ENCODE data around the gene EEF1A2.
"Not testable (repeated sequence)": the region's sequence is repeated elsewhere in the genome, so short reads cannot be mapped to it uniquely, and the experiment has no call there.

The EEF1A2 gene

GRCh38 chr20:63484651-63485403, 14.1 kb downstream of the EEF1A2 start:
- DNase-seq (ENCODE audit: low read depth, low spot score): no peak
- Histone ChIP-seq H3K36me3 (ENCODE audit: insufficient read depth, low read length) (no peaks in the 10 kb centered on the region), H3K4me3 (no peak overlapping the region), H3K9me3 (ENCODE audit: low read depth, low read length) (no peaks in the 10 kb centered on the region), H3K27ac (no peak overlapping the region), H3K9ac (ENCODE audit: insufficient read length) (no peak overlapping the region)
- TF ChIP-seq POLR2AphosphoS5 (IDR thresholded peaks at IDR 0.05; ENCODE audit: borderline replicate concordance, low read depth, low read length) (no peak), EZH2 (IDR thresholded peaks at IDR 0.05) (no peak), FOXP2 (optimal IDR thresholded peaks at IDR 0.05; ENCODE audit: control extremely low read depth, extremely low read length, insufficient read depth) (no peak)

GRCh38 chr20:63484236-63484635, 14.6 kb downstream of the EEF1A2 start:
- H3K27ac ChIP-seq: no peak overlapping the region
- H3K36me3 ChIP-seq (ENCODE audit: insufficient read depth, low read length): no peaks in the 10 kb centered on the region
- no peaks in the 10 kb centered on the region for H3K9me3 ChIP-seq (ENCODE audit: low read depth, low read length)
- DNase-seq (ENCODE audit: low read depth, low spot score): no peak
- TF ChIP-seq FOXP2 (optimal IDR thresholded peaks at IDR 0.05; ENCODE audit: control extremely low read depth, extremely low read length, insufficient read depth) (no peak), EZH2 (IDR thresholded peaks at IDR 0.05) (no peak), POLR2AphosphoS5 (IDR thresholded peaks at IDR 0.05; ENCODE audit: borderline replicate concordance, low read depth, low read length) (no peak)
- H3K9ac ChIP-seq (ENCODE audit: insufficient read length): no peak overlapping the region
- no peak overlapping the region for H3K4me3 ChIP-seq

DNA sequence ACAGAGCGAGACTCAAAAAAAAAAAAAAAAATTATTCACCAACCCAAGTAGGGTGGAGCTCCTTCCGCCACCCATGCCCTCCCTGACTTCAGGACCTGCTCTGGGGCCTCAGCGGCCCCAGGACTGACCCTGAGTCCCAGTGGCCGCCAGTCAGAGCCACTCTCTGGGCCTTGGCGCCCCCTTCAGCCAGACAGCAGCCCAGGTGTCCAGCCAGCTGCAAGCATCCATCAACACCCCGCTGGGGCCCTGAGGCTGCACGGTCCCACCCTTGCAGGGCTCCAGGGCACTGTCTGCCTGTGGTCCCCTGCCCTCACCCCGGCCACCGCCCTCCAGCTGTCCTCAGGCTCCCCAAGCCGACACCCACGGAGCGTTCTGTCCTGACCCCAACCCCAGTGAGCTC, 15.0 kb downstream of the EEF1A2 start:
- H3K9me3 ChIP-seq (ENCODE audit: low read depth, low read length): no peaks in the 10 kb centered on the region
- H3K4me3 ChIP-seq: no peak overlapping the region
- no peak for TF ChIP-seq FOXP2 (optimal IDR thresholded peaks at IDR 0.05; ENCODE audit: control extremely low read depth, extremely low read length, insufficient read depth)
- no peak for TF ChIP-seq EZH2 (IDR thresholded peaks at IDR 0.05)
- no peak for TF ChIP-seq POLR2AphosphoS5 (IDR thresholded peaks at IDR 0.05; ENCODE audit: borderline replicate concordance, low read depth, low read length)
- no peak for DNase-seq (ENCODE audit: low read depth, low spot score)
- H3K36me3 ChIP-seq (ENCODE audit: insufficient read depth, low read length): no peaks in the 10 kb centered on the region
- no peak overlapping the region for H3K27ac ChIP-seq
- no peak overlapping the region for H3K9ac ChIP-seq (ENCODE audit: insufficient read length)

GRCh38 chr20:63482021-63482587, 16.8 kb downstream of the EEF1A2 start:
- TF ChIP-seq FOXP2 (optimal IDR thresholded peaks at IDR 0.05; ENCODE audit: control extremely low read depth, extremely low read length, insufficient read depth): no peak
- no peak for TF ChIP-seq EZH2 (IDR thresholded peaks at IDR 0.05)
- no peak for TF ChIP-seq POLR2AphosphoS5 (IDR thresholded peaks at IDR 0.05; ENCODE audit: borderline replicate concordance, low read depth, low read length)
- no peak overlapping the region for H3K9ac ChIP-seq (ENCODE audit: insufficient read length)
- DNase-seq (ENCODE audit: low read depth, low spot score): no peak

DNA sequence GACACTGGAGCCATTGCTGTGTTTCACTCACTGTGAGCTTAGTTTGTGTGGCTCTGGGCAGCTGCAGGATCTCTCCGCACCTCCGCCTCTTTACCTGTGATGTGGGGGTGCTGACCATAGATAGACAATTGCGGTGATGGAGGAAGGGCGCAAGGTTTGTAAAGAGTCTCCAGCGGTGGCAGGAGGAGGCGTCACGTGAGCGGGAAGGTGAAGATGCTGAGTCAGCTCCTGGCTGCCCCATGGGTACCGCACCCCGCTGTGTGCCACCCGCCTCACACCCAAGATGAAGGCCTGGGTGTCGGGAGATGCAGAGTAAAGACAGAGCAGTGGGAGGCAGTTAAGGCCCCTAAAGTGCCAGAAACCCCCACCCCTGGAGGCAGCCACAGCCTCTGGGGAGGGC, 17.4 kb downstream of the EEF1A2 start:
- Histone ChIP-seq H3K9ac (ENCODE audit: insufficient read length) (no peak overlapping the region), H3K4me3 (no peak overlapping the region), H3K27ac (no peak overlapping the region), H3K36me3 (ENCODE audit: insufficient read depth, low read length) (no peaks in the 10 kb centered on the region), H3K9me3 (ENCODE audit: low read depth, low read length) (no peaks in the 10 kb centered on the region)
- DNase-seq (ENCODE audit: low read depth, low spot score): no peak
- TF ChIP-seq POLR2AphosphoS5 (IDR thresholded peaks at IDR 0.05; ENCODE audit: borderline replicate concordance, low read depth, low read length) (no peak), EZH2 (IDR thresholded peaks at IDR 0.05) (no peak), FOXP2 (optimal IDR thresholded peaks at IDR 0.05; ENCODE audit: control extremely low read depth, extremely low read length, insufficient read depth) (no peak)

More at GRCh38 chr20:63482021-63482587, 16.8 kb downstream of the EEF1A2 start:
- Histone ChIP-seq H3K9me3 (ENCODE audit: low read depth, low read length) (no peaks in the 10 kb centered on the region), H3K27ac (no peak overlapping the region), H3K4me3 (no peak overlapping the region), H3K36me3 (ENCODE audit: insufficient read depth, low read length) (no peaks in the 10 kb centered on the region)

DNA sequence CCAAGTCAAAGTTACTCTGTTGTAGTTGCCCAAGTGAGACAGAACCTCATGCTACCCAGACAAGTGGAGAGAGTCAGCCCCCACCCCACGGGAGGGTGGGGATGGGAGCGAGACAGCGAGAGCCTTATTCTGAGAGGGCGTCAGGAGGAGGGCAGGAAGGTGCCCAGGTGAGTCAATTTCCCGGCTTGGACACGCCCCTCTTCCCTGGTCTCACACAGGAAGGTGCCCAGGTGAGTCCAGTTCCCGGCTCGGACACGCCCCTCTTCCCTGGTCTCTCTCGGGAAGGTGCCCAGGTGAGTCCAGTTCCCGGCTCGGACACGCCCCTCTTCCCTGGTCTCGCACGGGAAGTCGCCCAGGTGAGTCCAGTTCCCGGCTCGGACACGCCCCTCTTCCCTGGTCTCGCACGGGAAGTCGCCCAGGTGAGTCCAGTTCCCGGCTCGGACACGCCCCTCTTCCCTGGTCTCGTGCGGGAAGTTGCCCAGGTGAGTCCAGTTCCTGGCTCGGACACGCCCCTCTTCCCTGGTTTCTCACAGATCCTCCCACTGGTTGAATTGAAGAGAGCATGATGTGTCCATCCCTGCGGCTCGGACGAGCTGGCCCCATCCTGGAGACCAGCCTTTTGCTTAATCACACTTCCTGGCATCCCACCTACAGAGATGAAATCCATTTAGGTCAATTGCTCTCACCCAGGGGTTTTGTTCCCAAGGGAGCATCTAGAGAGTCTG, 19.0 kb downstream of the EEF1A2 start:
- not testable (repeated sequence) for H3K9me3 ChIP-seq (ENCODE audit: low read depth, low read length); DNase-seq (ENCODE audit: low read depth, low spot score); H3K9ac ChIP-seq (ENCODE audit: insufficient read length)

GRCh38 chr20:63478346-63479302, 20.3 kb downstream of the EEF1A2 start:
- no peak overlapping the region for H3K27ac ChIP-seq
- no peak overlapping the region for H3K9ac ChIP-seq (ENCODE audit: insufficient read length)
- TF ChIP-seq EZH2 (IDR thresholded peaks at IDR 0.05) (no peak), FOXP2 (optimal IDR thresholded peaks at IDR 0.05; ENCODE audit: control extremely low read depth, extremely low read length, insufficient read depth) (no peak), POLR2AphosphoS5 (IDR thresholded peaks at IDR 0.05; ENCODE audit: borderline replicate concordance, low read depth, low read length) (no peak)
- no peaks in the 10 kb centered on the region for H3K9me3 ChIP-seq (ENCODE audit: low read depth, low read length)
- no peak overlapping the region for H3K4me3 ChIP-seq
- DNase-seq (ENCODE audit: low read depth, low spot score): no peak
- no peaks in the 10 kb centered on the region for H3K36me3 ChIP-seq (ENCODE audit: insufficient read depth, low read length)

More for the DNA sequence above, 19.0 kb downstream of the EEF1A2 start:
- not testable (repeated sequence) for H3K27ac ChIP-seq; H3K4me3 ChIP-seq; H3K36me3 ChIP-seq (ENCODE audit: insufficient read depth, low read length)

GRCh38 chr20:63477944-63478343, 20.9 kb downstream of the EEF1A2 start:
- DNase-seq (ENCODE audit: low read depth, low spot score): no peak
- H3K9me3 ChIP-seq (ENCODE audit: low read depth, low read length): no peaks in the 10 kb centered on the region
- H3K4me3 ChIP-seq: no peak overlapping the region
- no peak overlapping the region for H3K27ac ChIP-seq
- no peak overlapping the region for H3K9ac ChIP-seq (ENCODE audit: insufficient read length)
- no peaks in the 10 kb centered on the region for H3K36me3 ChIP-seq (ENCODE audit: insufficient read depth, low read length)
- TF ChIP-seq POLR2AphosphoS5 (IDR thresholded peaks at IDR 0.05; ENCODE audit: borderline replicate concordance, low read depth, low read length) (no peak), FOXP2 (optimal IDR thresholded peaks at IDR 0.05; ENCODE audit: control extremely low read depth, extremely low read length, insufficient read depth) (no peak), EZH2 (IDR thresholded peaks at IDR 0.05) (no peak)

Measured in SK-N-MC (cell line).